NCI-H1048 (cell line): ENCODE results near the gene KRT7.
"Not testable (repeated sequence)": the region's sequence is repeated elsewhere in the genome, so short reads cannot be mapped to it uniquely, and the experiment has no call there.

Experiments
- DNase-seq: peaks from one replicate; lab custom pipeline; 2025; lab: John Stamatoyannopoulos, UW

Gene KRT7

GRCh38 chr12:52255926-52256583 lies 23.0 kb downstream of the KRT7 start:
- DNase-seq: no peak

GRCh38 chr12:52256584-52256935 lies 23.5 kb downstream of the KRT7 start:
- DNase-seq: no peak

GRCh38 chr12:52257074-52257551 lies 24.1 kb downstream of the KRT7 start:
- no peak for DNase-seq

GRCh38 chr12:52257922-52258321 lies 24.9 kb downstream of the KRT7 start:
- not testable (repeated sequence) for DNase-seq

GRCh38 chr12:52258335-52258901 lies 25.4 kb downstream of the KRT7 start:
- DNase-seq: no peak

- no peak for DNase-seq
Measured at GRCh38 chr12:52259657-52260243, 26.7 kb downstream of the KRT7 start.

- no peak for DNase-seq
Measured at GRCh38 chr12:52260361-52261207, 27.5 kb downstream of the KRT7 start.

- no peak for DNase-seq
Measured at GRCh38 chr12:52261208-52261484, 28.1 kb downstream of the KRT7 start.

GRCh38 chr12:52262286-52262685 lies 29.2 kb downstream of the KRT7 start:
- DNase-seq: no peak

- DNase-seq: no peak
Measured at GRCh38 chr12:52263761-52264434, 30.9 kb downstream of the KRT7 start.

GRCh38 chr12:52264435-52264825 lies 31.4 kb downstream of the KRT7 start:
- DNase-seq: no peak

- no peak for DNase-seq
Measured at GRCh38 chr12:52266514-52266913, 33.5 kb downstream of the KRT7 start.

- no peak for DNase-seq
Measured at GRCh38 chr12:52267266-52267665, 34.2 kb downstream of the KRT7 start.

GRCh38 chr12:52267699-52268098 lies 34.7 kb downstream of the KRT7 start:
- no peak for DNase-seq

- DNase-seq: no peak
Measured at GRCh38 chr12:52268212-52268611, 35.2 kb downstream of the KRT7 start.

- DNase-seq: no peak
Measured at GRCh38 chr12:52270541-52271070, 37.6 kb downstream of the KRT7 start.

GRCh38 chr12:52271158-52271557 lies 38.1 kb downstream of the KRT7 start:
- DNase-seq: no peak

GRCh38 chr12:52274521-52275120 lies 41.6 kb downstream of the KRT7 start, which contains the start of gene KRT86:
TSS of gene KRT86 (plus strand) at chr12:52274645. CDS start at chr12:52301917, 27,272 bp downstream.
- no peak for DNase-seq

- no peak for DNase-seq
Measured at GRCh38 chr12:52275686-52276085, 42.6 kb downstream of the KRT7 start.

GRCh38 chr12:52277486-52278245 lies 44.6 kb downstream of the KRT7 start:
- DNase-seq: no peak
